Glutamatergic neuron (in vitro differentiated cells): Measurements from ENCODE around the gene PACRG. TPM values are rescaled to one million over a fixed set of nuclear protein-coding genes. Genes with fewer than 3 reads are reported as not detected.

Experiments used
- DNase-seq: peaks from one replicate; pipeline ENCODE4 v3.0.0; 2022
- H3K27ac Mint-ChIP-seq: one replicate; pipeline ENCODE4 v1.8.0; 2020; ENCODE audit warnings: mild to moderate bottlenecking, mixed read lengths, inconsistent platforms; ENCODE audit not compliant: unreplicated experiment
- H3K27me3 Mint-ChIP-seq: one replicate; pipeline ENCODE4 v1.8.0; 2020; ENCODE audit warnings: mild to moderate bottlenecking, moderate library complexity, mixed read lengths, inconsistent platforms; ENCODE audit not compliant: unreplicated experiment
- H3K36me3 Mint-ChIP-seq: one replicate; pipeline ENCODE4 v1.8.0; 2020; ENCODE audit warnings: mild to moderate bottlenecking, mixed read lengths, inconsistent platforms; ENCODE audit not compliant: unreplicated experiment
- H3K4me1 Mint-ChIP-seq: one replicate; pipeline ENCODE4 v1.8.0; 2020; ENCODE audit warnings: mild to moderate bottlenecking, low read depth, mixed read lengths, inconsistent platforms; ENCODE audit not compliant: unreplicated experiment
- H3K4me3 Mint-ChIP-seq: one replicate; pipeline ENCODE4 v1.8.0; 2020; ENCODE audit warnings: mild to moderate bottlenecking, mixed read lengths, inconsistent platforms; ENCODE audit not compliant: unreplicated experiment
- H3K9me3 Mint-ChIP-seq: one replicate; pipeline ENCODE4 v1.8.0; 2020; ENCODE audit warnings: mild to moderate bottlenecking, moderate library complexity, mixed read lengths, inconsistent platforms; ENCODE audit not compliant: unreplicated experiment
- CTCF ChIP-seq: fragments of 200-600 bp; sonication (generic); IDR thresholded peaks from one replicate; pipeline ENCODE4 v1.5.0; 2021; ENCODE audit not compliant: partially characterized antibody, unreplicated experiment
- total RNA-seq: library from RNA; stranded (reverse); fragmentation: NEBNext Ultra II Directional; extraction: Animal tissue kit (Norgen Biotek cat#: 25700); gene quantifications from one replicate; pipeline ENCODE4 v1.2.1, GENCODE V29; 2021; ENCODE audit not compliant: unreplicated experiment

Gene PACRG
- total RNA-seq, 1 donor from 2014 or later = not detected

- DNase-seq = no peak
- H3K4me1 Mint-ChIP-seq = no peaks in the 10 kb centered on the region
- H3K27me3 Mint-ChIP-seq = no peaks in the 10 kb centered on the region
- no peak overlapping the region for H3K27ac Mint-ChIP-seq
- no peaks in the 10 kb centered on the region for H3K9me3 Mint-ChIP-seq
- no peaks in the 10 kb centered on the region for H3K36me3 Mint-ChIP-seq
- TF ChIP-seq CTCF = no peak
- H3K4me3 Mint-ChIP-seq = no peak overlapping the region
Observed at GRCh38 chr6:163232015-163232523, 504.3 kb downstream of the PACRG start.

GRCh38 chr6:163232649-163233048 lies 504.9 kb downstream of the PACRG start:
- H3K9me3 Mint-ChIP-seq = no peaks in the 10 kb centered on the region
- no peak overlapping the region for H3K4me3 Mint-ChIP-seq
- no peaks in the 10 kb centered on the region for H3K36me3 Mint-ChIP-seq
- no peak for TF ChIP-seq CTCF
- H3K27me3 Mint-ChIP-seq = no peaks in the 10 kb centered on the region
- H3K27ac Mint-ChIP-seq = no peak overlapping the region
- no peak for DNase-seq
- no peaks in the 10 kb centered on the region for H3K4me1 Mint-ChIP-seq

GRCh38 chr6:163237110-163237509 lies 509.3 kb downstream of the PACRG start:
- no peak overlapping the region for H3K4me3 Mint-ChIP-seq
- H3K27ac Mint-ChIP-seq = no peak overlapping the region
- DNase-seq = no peak
- no peaks in the 10 kb centered on the region for H3K9me3 Mint-ChIP-seq
- H3K4me1 Mint-ChIP-seq = no peaks in the 10 kb centered on the region
- H3K27me3 Mint-ChIP-seq = no peaks in the 10 kb centered on the region
- no peak for TF ChIP-seq CTCF
- no peaks in the 10 kb centered on the region for H3K36me3 Mint-ChIP-seq

- Mint-ChIP-seq H3K9me3 (no peaks in the 10 kb centered on the region), H3K27ac (no peak overlapping the region), H3K27me3 (no peaks in the 10 kb centered on the region), H3K4me3 (no peak overlapping the region), H3K36me3 (no peaks in the 10 kb centered on the region), H3K4me1 (peaks cover 5% of the 10 kb centered on the region)
- no peak for DNase-seq
- TF ChIP-seq CTCF = no peak
Observed at GRCh38 chr6:163239572-163240340, 512.0 kb downstream of the PACRG start.

- Mint-ChIP-seq H3K4me1 (peaks cover 5% of the 10 kb centered on the region), H3K27me3 (no peaks in the 10 kb centered on the region), H3K4me3 (no peak overlapping the region), H3K9me3 (no peaks in the 10 kb centered on the region), H3K27ac (no peak overlapping the region), H3K36me3 (no peaks in the 10 kb centered on the region)
- DNase-seq = no peak
- TF ChIP-seq CTCF = no peak
Observed at GRCh38 chr6:163240556-163240955, 512.8 kb downstream of the PACRG start.
